ENCODE data around the gene SPOCK2. TPM values are rescaled to one million over a fixed set of nuclear protein-coding genes. Genes with fewer than 3 reads are reported as not detected.

The SPOCK2 gene
- polyA plus RNA-seq, 1 of the 3 experiments (the other 2 are of a cell fraction) = 0.18 TPM

DNA sequence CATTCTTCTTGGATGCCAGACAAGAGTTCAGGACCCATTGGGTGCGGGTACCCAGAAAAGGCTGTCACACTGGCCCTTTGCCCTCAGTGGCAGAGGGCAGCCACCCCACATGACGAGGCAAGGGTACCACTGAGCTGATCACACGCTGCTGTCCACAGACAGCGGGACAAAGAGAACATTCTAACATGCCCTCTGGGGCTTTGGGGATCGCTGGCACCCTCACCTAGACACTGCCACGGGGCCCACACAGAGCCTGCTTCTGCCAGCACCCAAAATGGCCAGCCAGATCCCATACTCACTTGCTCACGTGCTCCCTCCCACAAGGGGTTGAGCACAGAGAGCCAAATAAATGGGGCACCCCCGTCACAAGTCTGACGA lies 16.7 kb upstream of the SPOCK2 start (continued):
- TF ChIP-seq, protein P1, sequence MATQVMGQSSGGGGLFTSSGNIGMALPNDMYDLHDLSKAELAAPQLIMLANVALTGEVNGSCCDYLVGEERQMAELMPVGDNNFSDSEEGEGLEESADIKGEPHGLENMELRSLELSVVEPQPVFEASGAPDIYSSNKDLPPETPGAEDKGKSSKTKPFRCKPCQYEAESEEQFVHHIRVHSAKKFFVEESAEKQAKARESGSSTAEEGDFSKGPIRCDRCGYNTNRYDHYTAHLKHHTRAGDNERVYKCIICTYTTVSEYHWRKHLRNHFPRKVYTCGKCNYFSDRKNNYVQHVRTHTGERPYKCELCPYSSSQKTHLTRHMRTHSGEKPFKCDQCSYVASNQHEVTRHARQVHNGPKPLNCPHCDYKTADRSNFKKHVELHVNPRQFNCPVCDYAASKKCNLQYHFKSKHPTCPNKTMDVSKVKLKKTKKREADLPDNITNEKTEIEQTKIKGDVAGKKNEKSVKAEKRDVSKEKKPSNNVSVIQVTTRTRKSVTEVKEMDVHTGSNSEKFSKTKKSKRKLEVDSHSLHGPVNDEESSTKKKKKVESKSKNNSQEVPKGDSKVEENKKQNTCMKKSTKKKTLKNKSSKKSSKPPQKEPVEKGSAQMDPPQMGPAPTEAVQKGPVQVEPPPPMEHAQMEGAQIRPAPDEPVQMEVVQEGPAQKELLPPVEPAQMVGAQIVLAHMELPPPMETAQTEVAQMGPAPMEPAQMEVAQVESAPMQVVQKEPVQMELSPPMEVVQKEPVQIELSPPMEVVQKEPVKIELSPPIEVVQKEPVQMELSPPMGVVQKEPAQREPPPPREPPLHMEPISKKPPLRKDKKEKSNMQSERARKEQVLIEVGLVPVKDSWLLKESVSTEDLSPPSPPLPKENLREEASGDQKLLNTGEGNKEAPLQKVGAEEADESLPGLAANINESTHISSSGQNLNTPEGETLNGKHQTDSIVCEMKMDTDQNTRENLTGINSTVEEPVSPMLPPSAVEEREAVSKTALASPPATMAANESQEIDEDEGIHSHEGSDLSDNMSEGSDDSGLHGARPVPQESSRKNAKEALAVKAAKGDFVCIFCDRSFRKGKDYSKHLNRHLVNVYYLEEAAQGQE (IDR thresholded peaks at IDR 0.05; ENCODE audit: low read depth, low read length) = no peak
- TF ChIP-seq CHD2 (IDR thresholded peaks at IDR 0.05; ENCODE audit: low read length, partially characterized antibody) (no peak), YY1 (IDR thresholded peaks at IDR 0.05; ENCODE audit: low read depth) (no peak)

DNA sequence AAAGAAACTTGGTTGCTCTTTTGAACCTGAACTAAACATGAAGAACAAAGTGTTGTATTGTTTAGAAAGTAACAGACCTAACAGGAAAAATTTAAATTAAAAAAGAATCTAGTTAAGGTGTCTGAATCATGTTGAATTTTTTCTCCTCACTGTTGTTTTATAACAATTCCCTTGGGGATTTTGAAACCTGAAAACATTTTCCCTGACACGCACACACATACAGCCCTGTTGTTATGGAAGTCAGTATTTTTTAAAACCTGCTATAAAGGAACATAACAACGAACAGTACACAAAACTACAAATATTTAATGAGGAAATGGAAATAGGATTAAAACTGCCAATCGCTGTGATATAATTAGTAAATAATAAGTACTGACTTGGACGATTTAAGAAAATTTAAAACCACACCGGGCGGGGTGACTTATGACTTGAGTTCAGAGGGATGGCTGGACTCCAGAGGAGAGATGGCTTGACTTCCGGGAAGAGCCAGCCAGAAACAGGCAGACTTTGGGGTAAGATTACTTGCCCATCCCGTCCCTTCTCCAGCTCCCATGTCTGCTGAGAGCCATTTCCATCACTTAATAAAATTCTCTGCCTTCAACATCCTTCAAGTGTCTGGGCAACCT lies 16.2 kb upstream of the SPOCK2 start:
- no peak overlapping the region for H3K4me3 ChIP-seq (ENCODE audit: low read depth in 2 of 2, low read length in 1 of 2)
- ChIA-PET CTCF (interaction anchor here (0.6 to 1.2 kb wide), 3 partner anchors 9 to 145 kb away, joined by 3 read pairs; no protein-coding TSS in a partner anchor), POLR2A (no interaction called here)
- H3K79me2 ChIP-seq (ENCODE audit: insufficient read depth) = no peaks in the 10 kb centered on the region
- H3K9ac ChIP-seq = no peak overlapping the region
- WGBS (ENCODE audit: low lambda C conversion rate) = 94% methylated on average over 8 of the region's 8 CpGs
- H4K20me1 ChIP-seq (ENCODE audit: insufficient read depth) = no peaks in the 10 kb centered on the region
- H3F3A ChIP-seq (replicated peaks; ENCODE audit: insufficient read depth) = no peaks in the 10 kb centered on the region
- H3K4me2 ChIP-seq = no peak overlapping the region
- no peaks in the 10 kb centered on the region for H3K27me3 ChIP-seq (ENCODE audit: insufficient read depth)
- H3K27ac ChIP-seq (ENCODE audit: low read depth in 2 of 2, low read length in 1 of 2) = no peak overlapping the region; a peak in 1 of 4 replicates
- TF ChIP-seq GABPA (IDR thresholded peaks at IDR 0.05; ENCODE audit: low read depth) = no peak
- no peak for TF ChIP-seq POLR2AphosphoS5 (IDR thresholded peaks at IDR 0.05; ENCODE audit: low read depth, low read length)
- TF ChIP-seq GATA2 (CRISPR knock-in tag; IDR thresholded peaks at IDR 0.05) = no peak
- no peak for TF ChIP-seq SMC3 (IDR thresholded peaks at IDR 0.05; ENCODE audit: low read depth, low read length)
- TF ChIP-seq NRF1 (IDR thresholded peaks at IDR 0.05; ENCODE audit: low read depth, low read length) = no peak
- TF ChIP-seq FOSL2 (IDR thresholded peaks at IDR 0.05; ENCODE audit: borderline replicate concordance, low read depth) = no peak
- no peak for TF ChIP-seq TEAD4 (IDR thresholded peaks at IDR 0.05; ENCODE audit: borderline replicate concordance, insufficient read depth)
- no peak for TF ChIP-seq FOXM1 (IDR thresholded peaks at IDR 0.05; ENCODE audit: low read depth)
- no peak for TF ChIP-seq JUND (IDR thresholded peaks at IDR 0.05)
- no peak for TF ChIP-seq MXI1 (IDR thresholded peaks at IDR 0.05; ENCODE audit: low read depth, low read length)
- TF ChIP-seq NFIC (IDR thresholded peaks at IDR 0.05; ENCODE audit: borderline replicate concordance) = no peak
- no peak for TF ChIP-seq RFX5 (IDR thresholded peaks at IDR 0.05; ENCODE audit: low read length)
- no peak for DNase-seq
- H2AFZ ChIP-seq (ENCODE audit: low read depth) = no peak overlapping the region
- peaks cover 0 to 15% of the 10 kb centered on the region in 2 experiments for H3K36me3 ChIP-seq (replicated peaks in 1 of 2; ENCODE audit: control insufficient read depth in 1 of 2, insufficient read depth in 2 of 2, low read length in 1 of 2)
- H3K4me1 ChIP-seq (ENCODE audit: control insufficient read depth in 1 of 2, insufficient read depth in 2 of 2, low read depth in 1 of 2, low read length in 1 of 2) = peaks cover 5 to 10% of the 10 kb centered on the region in 2 experiments; a peak in 2 of 4 replicates
- no peaks in the 10 kb centered on the region for H3K9me2 ChIP-seq
- no peaks in the 10 kb centered on the region for H3K9me3 ChIP-seq
